Transverse colon (tissue), 4 donors: ENCODE measurements around the gene PCDHGB3. TPM values are rescaled to one million over a fixed set of nuclear protein-coding genes. Genes with fewer than 3 reads are reported as not detected.
"Not testable (repeated sequence)": the region's sequence is repeated elsewhere in the genome, so short reads cannot be mapped to it uniquely, and the experiment has no call there.

Experiments used
- DNase-seq: peaks from one replicate; pipeline ENCODE4 v3.0.0-alpha.2; 2019
- H3K27ac ChIP-seq, 4 donors: fragments of 200-600 bp; sonication (generic); 2 replicates each; pipeline ENCODE4 v1.5.1; 2016 to 2018; ENCODE audit warnings: inconsistent platforms in 4 of 4
- H3K27me3 ChIP-seq: fragments of 200-600 bp; sonication (generic); 2 replicates; pipeline ENCODE4 v1.5.1; 2017; ENCODE audit warnings: inconsistent platforms
- H3K36me3 ChIP-seq, 4 donors: fragments of 200-600 bp; sonication (generic); 2 replicates each; pipeline ENCODE4 v1.5.1; 2017 to 2019; ENCODE audit warnings: inconsistent platforms in 4 of 4
- H3K4me1 ChIP-seq, 4 donors: fragments of 200-600 bp; sonication (generic); 2 replicates each; pipeline ENCODE4 v1.5.1; 2017 to 2020; ENCODE audit warnings: inconsistent platforms in 4 of 4
- H3K4me3 ChIP-seq, 4 donors: fragments of 200-600 bp; sonication (generic); 1 replicate in 1 of 4; 2 replicates in 3 of 4; pipeline versions ENCODE4 v1.5.1 to v1.6.1; 2017 to 2019; ENCODE audit warnings: inconsistent platforms in 4 of 4
- H3K9me3 ChIP-seq, 2 donors: fragments of 200-600 bp; sonication (generic); 2 replicates each; pipeline ENCODE4 v1.5.1; 2017 to 2019; ENCODE audit warnings: inconsistent platforms in 2 of 2
- CTCF ChIP-seq, 5 experiments: fragments of 200-600 bp in 3 of 5; fragments of 450-650 bp in 2 of 5; sonication (generic) in 3 of 5; IDR thresholded peaks; 1 replicate in 2 of 5; 2 replicates in 3 of 5; pipeline ENCODE4 v1.5.1; 2016 to 2017; ENCODE audit warnings: antibody characterized with exemption in 5 of 5, inconsistent platforms in 3 of 5, mild to moderate bottlenecking in 2 of 5, moderate library complexity in 1 of 5
- EP300 ChIP-seq: sonication (generic); formaldehyde crosslinking; IDR thresholded peaks from one replicate; pipeline ENCODE4 v1.6.1; 2017; ENCODE audit warnings: antibody characterized with exemption, low read depth
- POLR2A ChIP-seq: fragments of 450-650 bp; IDR thresholded peaks from one replicate; pipeline ENCODE4 v1.6.1; 2016; ENCODE audit warnings: antibody characterized with exemption, mild to moderate bottlenecking, moderate library complexity
- POLR2AphosphoS5 ChIP-seq, 3 donors: sonication (generic); formaldehyde crosslinking; IDR thresholded peaks; one replicate each; pipeline ENCODE4 v1.6.1; 2016; ENCODE audit warnings: antibody characterized with exemption in 3 of 3
- whole genome bisulfite sequencing, 2 donors: methylation state at CpG; one replicate each; pipeline ENCODE4 v1.1.5; 2018; ENCODE audit warnings: low coverage in 1 of 2; 5-methylcytosine and 5-hydroxymethylcytosine counted together
- in situ Hi-C, 4 donors: fragments of 200-750 bp; cut with MboI; loops; one replicate each; pipeline versions ENCODE4 v1.15.0 to v1.15.1; 2017; ENCODE audit warnings: low sequenced_read_pairs in 3 of 4, low pct_ligation_motif_present in 1 of 4, low pct_unique_long_range_greater_than_20kb in 1 of 4
- intact Hi-C: fragments of 100-400 bp; cut with DNase I; formaldehyde crosslinking; loops from one replicate; pipeline ENCODE4 v1.15.1; 2023; ENCODE audit warnings: low total_unique reads
- total RNA-seq, 4 donors: library from RNA; depleted of rRNA; stranded (reverse); fragments of >200 nt; gene quantifications; one replicate each; pipeline ENCODE4 v1.1.0, GENCODE V29; 2016

The PCDHGB3 gene
- total RNA-seq, 4 donors from 2014 or later: 1.4 to 3.8 (median 2.6) TPM

- intact Hi-C loops: loop anchor here (10.0 kb wide), 1 partner anchor 237 kb away; no protein-coding TSS in a partner anchor
- no peak overlapping the region for H3K4me3 ChIP-seq
- no peaks in the 10 kb centered on the region for H3K4me1 ChIP-seq
- in situ Hi-C loops: no loop called here
- H3K27ac ChIP-seq: no peak overlapping the region
- DNase-seq: no peak
- peaks cover 28 to 45% of the 10 kb centered on the region in 2 donors for H3K9me3 ChIP-seq
- 81% methylated on average over 8 of the region's 8 CpGs; no CpG with 5 or more reads in 1 of the 2 donors for WGBS, 2 donors
- H3K36me3 ChIP-seq: no peaks in the 10 kb centered on the region
- TF ChIP-seq EP300 (no peak), POLR2A (no peak), CTCF (IDR thresholded peaks at IDR 0.05) (no peak), POLR2AphosphoS5 (IDR thresholded peaks at IDR 0.05) (no peak)
- H3K27me3 ChIP-seq: peaks cover 28% of the 10 kb centered on the region
Observed at GRCh38 chr5:141328231-141328630, 41.8 kb upstream of the PCDHGB3 start.

GRCh38 chr5:141330299-141331080 lies 39.6 kb upstream of the PCDHGB3 start, which contains the start of gene PCDHGA1:
PCDHGA1 (plus strand) TSS chr5:141330514.
- WGBS, 2 donors: 48 to 63% methylated on average over 14 to 21 of the region's 21 CpGs
- TF ChIP-seq CTCF (IDR thresholded peaks at IDR 0.05): peak in 1 of 5 experiments; percentile 14
- no peak for TF ChIP-seq EP300
- TF ChIP-seq POLR2A: no peak
- peaks cover 49% of the 10 kb centered on the region for H3K27me3 ChIP-seq
- peaks cover 45 to 67% of the 10 kb centered on the region in 2 donors for H3K9me3 ChIP-seq
- in situ Hi-C loops: no loop called here
- DNase-seq: no peak
- peaks cover 0 to 3% (median 0%) of the 10 kb centered on the region in 4 donors for H3K36me3 ChIP-seq
- no peaks in the 10 kb centered on the region for H3K4me1 ChIP-seq
- no peak within 1 kb of the TSS for H3K27ac ChIP-seq
- no peak within 1 kb of the TSS for H3K4me3 ChIP-seq
- intact Hi-C loops: no loop called here

- H3K27ac ChIP-seq, H3K4me1 ChIP-seq, H3K4me3 ChIP-seq, intact Hi-C loops, H3K36me3 ChIP-seq, DNase-seq, in situ Hi-C loops: not testable (repeated sequence)
- 74% methylated on average over 38 of the region's 39 CpGs; no CpG with 5 or more reads in 1 of the 2 donors for WGBS, 2 donors
- Histone ChIP-seq H3K27me3 (peaks cover 69% of the 10 kb centered on the region), H3K9me3 (peaks cover 51 to 77% of the 10 kb centered on the region in 2 donors)
Observed at GRCh38 chr5:141332571-141332970, 37.5 kb upstream of the PCDHGB3 start.

- in situ Hi-C loops (no loop called here), intact Hi-C loops (no loop called here)
- DNase-seq: no peak
- no peaks in the 10 kb centered on the region for H3K4me1 ChIP-seq
- H3K9me3 ChIP-seq: peaks cover 48 to 68% of the 10 kb centered on the region in 2 donors
- peak within 1 kb of the TSS in 1 of 4 donors; percentile 19 for H3K4me3 ChIP-seq
- H3K36me3 ChIP-seq: peaks cover 0 to 3% (median 0%) of the 10 kb centered on the region in 4 donors
- 7 to 37% methylated on average over 6 to 27 of the region's 27 CpGs for WGBS, 2 donors
- no peak for TF ChIP-seq POLR2A
- H3K27ac ChIP-seq: no peak within 1 kb of the TSS
- peaks cover 61% of the 10 kb centered on the region for H3K27me3 ChIP-seq
Observed at GRCh38 chr5:141338538-141339306, 31.3 kb upstream of the PCDHGB3 start, which contains the start of gene PCDHGA2. PCDHGA2 (plus strand) TSS chr5:141338760.

- DNase-seq, H3K4me1 ChIP-seq, in situ Hi-C loops, H3K4me3 ChIP-seq, H3K36me3 ChIP-seq, H3K27ac ChIP-seq, intact Hi-C loops: not testable (repeated sequence)
- Histone ChIP-seq H3K9me3 (peaks cover 44 to 68% of the 10 kb centered on the region in 2 donors), H3K27me3 (peaks cover 42% of the 10 kb centered on the region)
- WGBS, 2 donors: 82 to 91% methylated on average over 2 to 41 of the region's 45 CpGs
Observed at GRCh38 chr5:141340781-141341354, 29.2 kb upstream of the PCDHGB3 start.
